Measurements from ENCODE around the gene TGM2. TPM values are rescaled to one million over a fixed set of nuclear protein-coding genes. Genes with fewer than 3 reads are reported as not detected.

TGM2 gene
- total RNA-seq, 1 donor from 2014 or later, result 131 TPM

Other genes starting within 250 kb of the TGM2 start
- 10.9 TPM for gene TTI1, start 131.8 kb downstream of the TGM2 start, total RNA-seq
- 24.4 TPM for gene RPRD1B, start 131.5 kb downstream of the TGM2 start, total RNA-seq
- gene KIAA1755, start 95.5 kb upstream of the TGM2 start, total RNA-seq, result 5.6 TPM
- gene BPI, start 138.9 kb upstream of the TGM2 start, total RNA-seq, result not detected
- 59.3 TPM for gene LBP, start 181.2 kb upstream of the TGM2 start, total RNA-seq

All from mesenteric fat pad (tissue), 1 donor.